CD1c-positive myeloid dendritic cell (primary cell): ENCODE results near the gene FARSB.

Experiments
- DNase-seq: peaks from one replicate; pipeline ENCODE4 v3.0.0-alpha.2; 2016; ENCODE audit errors: extremely low spot score

FARSB gene

GRCh38 chr2:222663479-222663878 is 7.6 kb upstream of the FARSB start:
- no peak for DNase-seq

GRCh38 chr2:222656526-222657446 is 894 bp upstream of the FARSB start:
- DNase-seq, result no peak

- no peak for DNase-seq
Measured at GRCh38 chr2:222653280-222653679, 2.6 kb downstream of the FARSB start.

- DNase-seq, result no peak
Measured at GRCh38 chr2:222652491-222653255, 3.2 kb downstream of the FARSB start.

- no peak for DNase-seq
Measured at GRCh38 chr2:222651718-222652418, 4.0 kb downstream of the FARSB start.

- no peak for DNase-seq
Measured at GRCh38 chr2:222649801-222650200, 6.1 kb downstream of the FARSB start.

GRCh38 chr2:222646008-222646407 is 9.9 kb downstream of the FARSB start:
- no peak for DNase-seq

- DNase-seq, result no peak
Measured at GRCh38 chr2:222643134-222643533, 12.8 kb downstream of the FARSB start.

- DNase-seq, result no peak
Measured at GRCh38 chr2:222641336-222641735, 14.6 kb downstream of the FARSB start.

GRCh38 chr2:222637067-222637466 is 18.8 kb downstream of the FARSB start:
- no peak for DNase-seq

GRCh38 chr2:222635295-222635694 is 20.6 kb downstream of the FARSB start:
- no peak for DNase-seq

GRCh38 chr2:222627764-222628163 is 28.1 kb downstream of the FARSB start:
- no peak for DNase-seq

- DNase-seq, result no peak
Measured at GRCh38 chr2:222623756-222624309, 32.1 kb downstream of the FARSB start.

GRCh38 chr2:222622910-222623309 is 33.0 kb downstream of the FARSB start:
- DNase-seq, result peak; percentile 62

- no peak for DNase-seq
Measured at GRCh38 chr2:222621893-222622292, 34.0 kb downstream of the FARSB start.

GRCh38 chr2:222615320-222615719 is 40.6 kb downstream of the FARSB start:
- no peak for DNase-seq

- peak; percentile 36 for DNase-seq
Measured at GRCh38 chr2:222613715-222614331, 42.1 kb downstream of the FARSB start.

GRCh38 chr2:222611684-222612083 is 44.2 kb downstream of the FARSB start:
- DNase-seq, result no peak

GRCh38 chr2:222610746-222611145 is 45.1 kb downstream of the FARSB start:
- no peak for DNase-seq

GRCh38 chr2:222609381-222609780 is 46.5 kb downstream of the FARSB start:
- DNase-seq, result no peak

- DNase-seq, result no peak
Measured at GRCh38 chr2:222608081-222608480, 47.8 kb downstream of the FARSB start.
